Retinal pigment epithelial cell (primary cell): Measurements from ENCODE around the gene EMC9.

Experiments
- DNase-seq: peaks from one replicate; pipeline ENCODE4 v3.0.0-alpha.2; 2010; ENCODE audit warnings: low read depth
- H3K4me3 ChIP-seq: 2 replicates; pipeline ENCODE4 v1.5.1; 2011; ENCODE audit warnings: mild to moderate bottlenecking, low read length, control low read depth, moderate library complexity
- CTCF ChIP-seq: conservative IDR thresholded peaks from 2 replicates; pipeline ENCODE4 v1.5.1; 2011; ENCODE audit warnings: low read depth, low read length, control low read depth, inconsistent platforms

The EMC9 gene

GRCh38 chr14:24181371-24182077 is 40.1 kb upstream of the EMC9 start:
- TF ChIP-seq CTCF = no peak
- no peak overlapping the region for H3K4me3 ChIP-seq
- DNase-seq = no peak

DNA sequence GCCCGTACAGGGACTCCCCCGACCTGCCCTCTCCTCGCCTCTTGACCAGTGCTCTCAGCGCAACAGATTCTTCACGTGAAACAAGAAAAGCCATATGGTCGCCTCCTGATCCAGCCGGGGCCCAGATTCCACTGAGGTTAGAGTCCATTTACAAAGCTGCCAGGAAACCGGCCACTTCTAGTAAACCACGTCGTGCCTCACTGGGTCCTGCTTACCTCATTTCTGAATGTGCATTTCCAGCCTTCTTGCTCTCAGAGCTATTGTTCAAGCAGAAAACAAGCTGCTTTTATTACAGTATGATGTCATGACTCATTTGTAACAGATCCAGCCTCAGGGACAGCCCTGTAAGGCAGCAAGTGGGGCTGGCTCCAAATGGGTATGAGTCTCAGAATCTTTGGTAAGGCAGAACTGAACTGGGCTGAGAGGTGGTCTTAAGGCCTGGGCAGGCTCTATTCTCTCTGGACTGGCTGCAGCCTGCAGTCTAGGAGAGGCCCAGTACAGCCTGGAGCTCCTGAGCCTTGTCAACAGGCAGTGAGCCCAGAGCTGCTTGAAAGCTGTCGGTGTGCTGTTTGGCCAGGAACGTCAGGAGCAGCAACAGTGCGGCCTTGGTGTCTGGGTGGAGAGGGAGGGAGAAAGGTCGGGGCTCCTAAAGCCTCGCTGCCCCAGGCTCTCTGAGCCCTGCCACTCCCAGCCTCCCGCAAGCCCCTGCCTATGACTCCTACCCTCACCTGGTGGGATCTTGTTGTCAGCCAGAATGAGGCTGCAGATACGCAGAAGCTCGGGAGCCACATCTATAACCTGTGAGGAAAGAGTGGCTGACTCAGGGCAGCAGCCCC is 38.8 kb upstream of the EMC9 start:
- H3K4me3 ChIP-seq = no peak overlapping the region
- no peak for TF ChIP-seq CTCF
- DNase-seq = no peak

DNA sequence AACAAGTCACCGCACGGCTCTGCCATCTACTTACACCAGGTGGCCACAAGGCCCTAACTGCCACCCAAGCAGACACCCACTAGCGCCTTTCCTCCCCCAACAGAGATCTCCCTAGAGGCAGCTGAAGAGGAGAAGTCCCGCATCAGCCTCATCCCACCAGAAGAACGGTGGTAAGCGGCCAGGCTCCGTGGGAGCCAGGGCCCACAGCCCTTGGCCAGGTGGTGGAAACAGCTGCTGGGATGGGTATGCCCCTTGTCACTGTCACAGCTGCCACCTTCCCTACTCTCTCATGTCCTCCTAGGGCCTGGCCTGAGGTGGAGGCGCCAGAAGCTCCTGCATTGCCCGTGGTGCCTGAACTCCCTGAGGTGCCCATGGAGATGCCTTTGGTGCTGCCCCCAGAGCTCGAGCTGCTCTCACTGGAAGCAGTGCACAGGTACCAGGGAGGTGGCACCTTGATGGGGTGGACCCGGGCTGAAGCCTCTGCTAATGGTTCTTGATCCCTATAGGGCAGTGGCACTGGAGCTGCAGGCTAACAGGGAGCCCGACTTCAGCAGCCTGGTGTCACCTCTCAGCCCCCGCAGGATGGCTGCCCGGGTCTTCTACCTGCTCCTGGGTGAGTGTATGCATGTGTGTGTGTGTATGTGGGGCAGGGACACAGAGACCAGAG is 38.0 kb upstream of the EMC9 start:
- no peak for TF ChIP-seq CTCF
- no peak for DNase-seq
- H3K4me3 ChIP-seq = no peak overlapping the region

DNA sequence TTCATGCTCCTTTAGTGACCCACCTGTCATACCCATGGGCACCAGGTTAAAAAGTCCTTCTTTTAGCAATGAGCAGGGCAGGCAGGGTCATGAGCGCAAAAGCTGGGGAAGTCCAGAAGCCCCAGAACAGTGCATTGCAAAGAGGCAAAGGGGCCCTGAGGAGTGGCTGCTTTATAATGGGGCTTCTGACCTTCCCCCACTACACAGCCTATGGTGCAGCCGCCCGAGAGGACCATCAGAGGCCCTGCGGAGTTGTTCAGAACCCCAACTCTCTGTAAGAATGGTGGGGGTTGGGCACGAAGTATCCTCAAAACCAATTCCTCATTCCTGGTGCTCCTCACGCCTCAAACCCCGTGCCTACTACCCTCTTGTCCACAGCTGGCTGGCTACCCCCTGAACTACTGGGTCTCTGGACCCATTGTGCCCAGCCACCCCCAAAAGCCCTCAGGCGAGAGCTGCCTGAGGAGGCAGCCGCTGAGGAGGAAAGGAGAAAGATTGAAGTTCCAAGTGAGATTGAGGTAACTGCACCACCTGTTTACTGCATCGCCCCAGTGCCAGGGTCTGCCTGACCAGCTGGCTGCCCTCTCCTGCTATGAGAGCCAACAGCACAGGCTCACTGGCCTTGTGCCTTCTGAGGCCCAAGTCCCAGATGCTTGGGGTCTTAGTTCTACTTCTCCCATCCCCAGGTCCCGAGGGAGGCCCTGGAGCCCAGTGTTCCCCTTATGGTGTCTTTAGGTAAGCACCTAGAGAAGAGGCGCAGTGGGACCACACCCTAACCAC is 37.2 kb upstream of the EMC9 start:
- TF ChIP-seq CTCF = no peak
- H3K4me3 ChIP-seq = no peak overlapping the region
- DNase-seq = no peak

- H3K4me3 ChIP-seq = no peak overlapping the region
- no peak for DNase-seq
These were observed 36.5 kb upstream of the EMC9 start for GRCh38 chr14:24177891-24178290.

More at GRCh38 chr14:24177891-24178290, 36.5 kb upstream of the EMC9 start:
- TF ChIP-seq CTCF = no peak
